Hypothalamus (tissue), 51 donors: Measurements from ENCODE around the gene CCDC142.
"Not testable (repeated sequence)": the region's sequence is repeated elsewhere in the genome, so short reads cannot be mapped to it uniquely, and the experiment has no call there.

ENCODE experiments used
- DNase-seq, 51 donors: peaks; one replicate each; lab custom pipeline; 2025; lab: John Stamatoyannopoulos, UW

The CCDC142 gene

DNA sequence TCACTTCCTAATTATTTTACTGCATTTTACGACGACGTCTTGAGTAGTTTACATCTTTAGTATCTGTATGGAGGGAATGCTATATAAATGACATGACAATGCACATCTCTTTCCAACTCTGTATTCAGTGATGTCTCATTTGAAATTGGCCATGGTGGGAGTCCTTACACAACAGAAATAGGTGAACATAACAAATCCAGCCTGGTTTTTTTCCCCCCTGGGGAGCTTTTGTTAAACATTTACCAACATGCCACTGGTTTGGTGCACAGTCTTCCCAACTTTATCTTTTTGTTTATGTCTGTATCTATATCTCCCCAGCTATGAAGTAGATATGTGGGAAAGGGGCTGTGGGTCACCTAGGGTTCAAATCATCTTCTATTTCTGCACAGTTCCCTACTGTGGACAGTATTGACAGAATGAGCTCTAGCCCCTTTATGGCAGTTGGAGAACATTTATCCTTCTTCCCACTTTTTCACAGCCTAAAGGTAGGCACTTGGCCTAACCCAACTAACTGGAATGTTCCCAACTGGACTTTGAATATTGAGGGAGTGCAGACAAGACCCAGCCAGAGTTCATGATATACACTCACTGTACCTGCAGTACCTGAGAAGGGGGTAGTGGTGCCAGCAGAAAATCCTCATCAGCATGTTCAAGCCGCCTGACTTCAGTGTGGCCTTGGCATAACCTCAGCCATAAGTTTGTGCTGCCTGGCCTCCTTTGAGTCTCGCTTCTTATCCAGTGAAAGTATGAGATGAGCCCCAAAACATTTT is 35.4 kb downstream of the CCDC142 start:
- no peak for DNase-seq

DNA sequence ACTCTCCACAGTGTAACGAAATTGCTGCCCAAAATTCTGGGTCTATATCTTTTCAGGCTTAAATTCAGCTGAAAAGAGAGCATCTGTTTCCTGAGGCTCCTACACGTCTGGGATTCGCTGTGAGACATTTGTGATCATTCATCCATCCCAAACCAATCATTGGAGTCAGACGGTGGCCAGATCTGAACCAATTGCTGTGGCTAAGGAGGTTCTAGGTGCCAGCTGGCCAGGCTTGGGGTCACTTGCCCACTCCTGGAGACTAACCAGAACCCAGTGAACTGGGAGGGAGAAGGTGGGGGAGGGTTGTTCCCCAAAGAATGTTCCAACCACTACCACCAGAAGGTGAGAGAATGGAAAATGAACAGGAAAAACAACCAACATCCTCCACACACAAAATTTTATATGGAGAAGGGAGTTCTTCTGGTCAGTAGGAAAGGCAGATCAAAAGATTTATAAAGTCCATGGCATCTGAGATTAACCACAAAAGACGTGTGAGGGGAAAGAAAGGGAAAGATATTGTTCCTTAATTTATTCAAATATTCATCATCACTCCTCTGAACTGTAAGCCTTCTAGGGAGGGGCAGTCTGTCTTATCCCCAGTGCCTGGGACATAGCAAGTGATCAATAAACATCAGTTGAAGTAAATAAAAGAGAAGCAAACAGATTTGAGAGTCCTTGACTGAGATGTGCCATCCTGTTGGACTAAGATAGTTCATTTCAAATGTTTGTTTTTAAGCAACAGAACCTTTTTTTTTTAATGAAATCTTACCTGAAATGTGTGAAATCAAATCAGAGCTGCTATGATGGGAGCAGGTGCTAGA is 38.1 kb downstream of the CCDC142 start:
- no peak for DNase-seq

DNA sequence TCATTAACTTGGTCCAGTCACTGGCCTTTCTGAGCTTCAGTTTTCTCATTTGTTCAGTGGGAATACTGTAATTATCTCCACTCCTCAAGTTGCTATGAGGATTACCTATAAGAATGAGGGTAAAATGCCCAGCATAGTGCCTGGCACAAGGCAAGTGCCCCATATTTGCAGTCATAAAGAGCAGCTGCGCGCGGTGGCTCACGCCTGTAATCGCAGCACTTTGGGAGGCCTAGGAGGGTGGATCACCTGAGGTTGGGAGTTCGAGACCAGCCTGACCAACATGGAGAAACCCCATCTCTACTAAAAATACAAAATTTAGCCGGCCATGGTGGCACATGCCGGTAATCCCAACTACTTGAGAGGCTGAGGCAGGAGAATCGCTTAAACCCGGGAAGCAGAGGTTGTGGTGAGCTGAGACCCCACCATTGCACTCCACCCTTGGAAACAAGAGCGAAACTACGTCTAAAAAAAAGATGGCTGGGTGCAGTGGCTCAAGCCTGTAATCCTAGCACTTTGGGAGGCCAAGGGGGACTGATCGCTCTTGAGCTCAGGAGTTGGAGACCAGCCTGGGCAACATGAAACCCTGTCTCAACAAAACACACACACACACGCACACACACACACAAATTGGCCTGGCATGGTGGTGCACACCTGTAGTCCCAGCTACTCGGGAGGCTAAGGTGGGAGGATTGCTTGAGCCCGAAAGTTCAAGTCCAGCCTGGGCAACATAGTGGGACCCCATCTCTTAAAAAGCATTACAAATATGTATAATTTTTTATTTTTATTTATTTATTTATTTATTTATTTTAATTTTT is 40.1 kb downstream of the CCDC142 start:
- not testable (repeated sequence) for DNase-seq

DNA sequence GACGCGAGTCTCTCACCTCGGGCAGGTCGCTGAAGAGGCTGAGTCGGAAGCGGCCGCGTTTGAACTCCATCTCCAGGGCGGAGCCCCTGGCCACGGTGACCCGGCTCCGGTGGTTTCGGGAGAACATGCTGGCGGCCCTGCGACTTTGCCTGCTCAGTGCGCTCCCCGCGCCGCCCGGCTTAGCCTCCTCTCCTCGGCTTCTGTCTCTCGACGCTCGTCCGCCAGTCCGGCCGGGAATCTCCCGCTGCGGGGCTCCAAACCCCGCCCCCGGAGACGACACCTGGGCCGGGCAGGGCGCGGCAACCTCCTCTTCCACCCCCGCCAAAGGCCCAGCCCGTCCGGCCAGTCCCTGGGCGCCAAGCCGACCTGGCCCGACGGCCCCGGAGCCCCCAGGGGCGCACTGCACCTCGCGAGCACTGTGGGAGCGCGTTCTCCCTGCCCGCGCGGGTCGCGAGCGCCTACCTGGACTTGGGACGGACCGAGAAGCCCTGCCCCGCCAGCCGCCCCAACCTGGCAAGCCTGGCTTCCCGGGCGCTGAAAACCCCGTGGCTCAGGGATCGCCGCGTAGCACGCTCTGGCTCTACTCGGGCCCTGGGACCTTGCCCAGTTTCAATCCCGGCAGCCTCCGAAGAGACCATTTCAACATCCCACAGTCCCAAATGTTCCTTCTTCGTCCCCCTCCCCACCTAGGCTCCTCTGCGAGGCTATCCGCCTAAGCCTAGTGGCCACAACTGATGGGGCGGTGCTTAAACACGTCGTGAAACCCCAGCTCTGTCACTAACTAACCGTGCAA is 40.9 kb downstream of the CCDC142 start, which contains the start of gene RTKN:
Gene RTKN (minus strand): TSS at position 248 of the 793 bp plus-strand sequence. CDS start 121 bp downstream, at position 127.
- peak in 6 of 51 donors; percentile 16 to 55 (median 26) for DNase-seq

DNA sequence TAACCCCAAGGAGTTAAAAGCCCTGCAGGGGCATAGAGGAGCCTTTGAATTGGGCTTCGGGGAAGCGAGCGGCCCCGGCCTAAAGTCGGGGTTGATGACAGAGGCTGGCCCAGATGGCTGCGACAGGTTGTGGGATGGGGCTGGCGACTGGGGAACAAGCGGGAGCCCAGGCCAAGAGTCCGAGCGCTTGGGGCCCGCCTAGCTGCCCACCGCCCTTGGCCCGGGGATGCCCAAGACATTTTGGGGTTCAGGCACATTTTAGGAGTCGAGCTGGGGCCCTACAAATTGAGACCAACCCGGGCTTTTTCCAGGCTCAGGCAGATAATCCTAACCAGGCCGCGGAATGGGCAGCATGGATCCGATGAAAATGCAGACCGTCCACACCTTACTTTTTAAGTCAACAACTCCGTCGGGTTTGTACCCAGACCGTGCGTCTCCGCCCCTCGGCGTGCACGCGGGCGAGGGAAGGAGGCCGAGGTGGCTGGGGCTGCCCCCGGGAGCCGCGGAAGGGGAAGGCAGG is 41.6 kb downstream of the CCDC142 start:
- peak in 12 of 51 donors; percentile 19 to 62 (median 41) for DNase-seq

DNA sequence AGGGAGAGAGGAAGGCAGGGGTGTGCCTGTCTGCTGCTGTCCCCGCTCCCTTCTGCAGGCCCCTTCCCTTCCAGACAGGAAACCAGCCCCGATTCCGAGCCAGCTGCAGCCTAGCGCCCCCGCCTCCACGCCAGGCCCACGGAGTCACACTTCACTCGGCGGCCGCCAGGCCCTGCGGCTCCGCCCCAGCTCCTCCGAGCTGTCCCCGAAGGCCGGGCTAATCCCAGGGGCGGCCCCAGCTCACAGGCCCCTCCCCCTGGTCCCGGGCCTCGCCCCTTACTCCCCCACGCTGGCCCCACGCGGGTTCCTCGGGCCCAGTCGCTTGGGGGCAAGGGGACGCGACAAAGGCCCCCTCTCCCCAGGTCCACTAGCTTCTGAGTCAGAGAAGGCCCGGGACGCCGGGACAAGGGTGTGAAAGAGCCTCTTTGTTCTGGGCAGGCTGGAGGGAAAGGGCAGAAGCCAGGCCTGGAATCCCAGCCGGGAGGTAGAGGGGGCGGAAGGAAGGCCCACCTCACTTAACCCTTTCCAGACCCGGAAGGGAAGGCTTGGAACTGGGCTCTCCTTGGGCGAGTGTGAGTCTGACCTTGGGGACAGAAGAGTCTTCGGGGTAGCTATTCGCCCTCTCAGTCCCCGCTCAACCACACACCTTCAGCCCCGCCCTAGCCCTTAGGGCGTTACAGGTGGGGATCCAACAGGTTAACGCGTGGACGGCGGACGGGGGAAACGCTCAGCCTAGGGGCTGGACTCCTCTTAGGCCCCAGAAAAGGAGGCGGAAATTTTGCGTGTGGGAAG is 42.2 kb downstream of the CCDC142 start:
- DNase-seq: peak; percentile 33 to 96 (median 86)

DNA sequence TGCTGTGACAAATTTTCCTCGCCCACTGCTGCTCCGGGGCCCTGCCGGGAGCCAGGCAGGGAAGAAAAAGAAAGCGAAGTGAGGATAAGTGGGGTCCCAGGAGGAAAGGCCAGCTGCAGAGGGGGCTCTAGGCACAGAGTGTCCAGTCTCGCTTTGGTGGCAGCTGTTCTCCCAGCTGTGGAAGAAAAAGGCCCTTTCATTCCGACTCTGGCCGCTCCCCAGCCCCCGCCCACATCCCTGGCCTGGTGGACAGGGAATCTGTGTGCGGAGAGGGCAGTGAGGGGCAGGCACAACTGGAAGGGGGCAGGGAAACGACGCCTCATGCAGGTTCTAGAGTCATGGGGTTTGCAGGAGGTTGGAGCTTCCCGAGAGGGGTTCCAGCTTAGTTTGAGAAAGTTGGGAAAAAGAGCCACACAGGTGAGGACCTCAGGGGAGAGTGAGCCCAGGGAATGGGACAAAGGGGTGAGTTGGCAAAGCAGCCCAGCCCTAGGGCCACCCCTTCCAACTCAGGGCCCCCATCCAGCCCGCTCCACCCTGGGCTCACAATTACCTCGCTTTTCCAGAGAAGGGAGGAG is 42.9 kb downstream of the CCDC142 start:
- peak in 50 of 51 donors; percentile 14 to 94 (median 82) for DNase-seq

DNA sequence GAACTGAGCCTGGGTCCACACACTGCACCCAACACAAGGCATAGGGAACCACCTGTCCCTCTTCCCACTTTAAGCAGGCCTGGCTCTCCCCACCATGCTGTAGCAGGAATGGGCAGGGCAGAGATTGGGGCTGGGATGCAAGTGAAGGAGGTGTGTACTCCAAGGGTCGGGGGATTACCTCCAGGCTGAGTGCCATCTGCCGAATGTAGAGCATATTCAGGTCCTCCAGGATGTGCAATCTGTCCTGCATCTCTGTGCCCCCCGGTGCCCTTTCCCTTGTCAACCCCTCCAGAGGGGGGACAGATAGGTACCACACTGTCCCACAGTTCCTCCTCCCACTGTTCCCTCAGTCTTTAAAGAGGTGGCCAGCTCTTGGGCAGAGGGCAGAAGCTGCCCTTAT is 43.4 kb downstream of the CCDC142 start:
- peak in 2 of 51 donors; percentile 46 to 62 for DNase-seq

DNA sequence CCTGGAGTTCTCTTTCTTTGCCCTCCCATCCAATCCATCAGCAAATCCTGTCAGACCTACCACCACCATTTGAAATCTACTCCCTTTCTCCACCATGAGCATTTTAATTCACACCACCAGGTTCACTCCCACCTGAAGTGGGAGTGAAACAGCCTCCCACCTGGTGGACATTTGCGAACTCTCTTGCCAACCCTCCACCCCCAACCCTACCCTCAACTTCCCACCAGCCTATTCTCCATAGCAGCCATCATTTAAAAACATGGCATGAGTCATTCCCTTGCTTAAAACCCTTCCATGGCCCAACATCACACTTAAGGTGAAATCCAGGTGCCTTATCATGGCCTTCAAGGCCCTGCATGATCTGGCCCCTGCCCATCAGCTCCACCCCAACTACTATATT is 44.5 kb downstream of the CCDC142 start:
- DNase-seq: no peak

DNA sequence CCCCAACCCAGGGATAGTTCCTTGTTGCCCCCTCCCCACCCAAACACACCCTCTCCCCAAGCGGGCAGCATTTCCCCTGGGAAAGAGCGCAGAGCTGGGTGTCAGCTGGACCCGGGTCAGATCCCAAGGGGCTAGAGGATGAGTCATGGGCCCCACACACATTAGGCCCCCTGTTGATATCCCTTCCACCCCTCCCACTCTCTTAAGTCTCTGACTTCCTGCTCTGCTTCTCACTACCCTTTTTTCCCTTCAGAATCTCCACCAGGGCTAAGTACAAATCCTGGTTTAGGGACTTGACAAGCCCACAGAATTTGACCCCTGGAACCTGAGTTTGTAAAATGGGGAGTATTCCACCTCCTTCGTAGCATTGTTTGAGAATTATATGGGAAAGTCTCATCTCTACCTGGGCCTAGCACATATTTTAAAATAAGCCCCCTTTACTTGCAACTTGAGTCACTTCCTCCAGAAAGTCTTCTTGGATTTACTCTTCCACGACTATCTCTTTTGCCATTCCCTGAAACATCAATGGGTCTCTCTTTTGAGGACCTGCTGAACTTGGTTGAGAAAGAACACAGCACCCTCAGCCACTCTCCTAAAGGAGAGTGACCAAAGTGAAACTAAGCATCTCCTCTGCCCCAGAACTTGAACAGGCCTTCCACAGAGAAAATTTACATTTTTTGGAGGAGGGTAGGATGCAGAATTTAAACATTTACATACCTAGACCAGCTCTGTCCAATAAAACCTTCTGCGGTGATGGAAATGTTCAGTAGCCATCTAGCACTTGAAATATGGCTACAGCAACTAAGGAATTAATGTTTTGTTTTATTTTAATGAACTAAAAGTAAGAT is 45.7 kb downstream of the CCDC142 start:
- no peak for DNase-seq

DNA sequence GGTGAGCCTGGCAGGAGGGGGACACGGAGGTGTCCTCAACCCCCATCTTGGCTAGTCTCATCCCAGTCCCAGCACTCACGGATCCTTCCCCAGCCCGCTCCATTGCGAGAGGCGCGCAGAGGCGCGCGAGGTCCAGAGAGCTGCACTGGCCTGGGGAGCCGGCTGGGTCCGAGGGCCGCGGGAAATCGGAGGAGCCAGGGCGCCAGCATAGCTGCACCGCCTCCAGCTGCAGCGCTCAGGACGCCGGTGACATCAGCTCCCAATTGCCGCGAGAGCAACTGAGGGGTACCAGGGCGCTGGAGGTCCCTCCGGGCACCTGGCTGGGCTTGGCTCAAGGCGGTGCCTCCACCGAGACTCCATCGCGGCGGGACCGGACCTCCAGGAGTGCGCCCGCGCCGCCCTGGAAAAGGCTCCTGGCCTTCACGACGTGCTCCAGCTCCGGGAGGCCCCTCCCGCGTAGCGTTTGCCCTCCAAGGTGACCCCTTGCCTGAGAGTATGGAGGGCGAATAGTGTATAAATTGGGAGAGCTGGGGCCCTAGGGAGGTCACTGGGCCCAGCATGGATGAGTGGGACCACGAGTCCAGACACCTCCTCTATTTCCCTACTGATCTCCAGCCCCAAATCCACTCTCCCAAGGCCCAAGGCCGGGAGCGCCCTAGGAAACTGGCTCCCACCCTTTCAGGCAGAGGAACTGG is 46.5 kb downstream of the CCDC142 start:
- DNase-seq: no peak

DNA sequence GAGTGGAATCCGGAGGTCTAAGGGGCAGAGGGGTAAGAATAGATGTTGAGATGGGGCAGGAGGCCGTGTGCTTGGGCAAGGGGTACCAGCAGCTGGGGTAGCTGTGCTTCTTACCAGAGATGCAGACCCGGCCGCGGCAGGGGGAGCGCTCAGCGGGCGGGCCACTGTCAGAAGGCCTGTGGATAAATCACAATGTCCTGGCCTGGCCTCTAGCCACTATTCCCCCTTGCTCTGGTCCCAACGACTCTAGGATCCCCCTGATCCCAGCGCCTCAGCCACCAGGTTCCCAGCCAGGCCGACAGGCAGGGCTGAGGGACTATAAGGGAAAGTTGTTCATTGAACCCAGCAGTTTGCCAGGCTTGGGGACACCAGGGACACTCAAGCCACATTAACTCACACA is 52.3 kb downstream of the CCDC142 start:
- DNase-seq: no peak

DNA sequence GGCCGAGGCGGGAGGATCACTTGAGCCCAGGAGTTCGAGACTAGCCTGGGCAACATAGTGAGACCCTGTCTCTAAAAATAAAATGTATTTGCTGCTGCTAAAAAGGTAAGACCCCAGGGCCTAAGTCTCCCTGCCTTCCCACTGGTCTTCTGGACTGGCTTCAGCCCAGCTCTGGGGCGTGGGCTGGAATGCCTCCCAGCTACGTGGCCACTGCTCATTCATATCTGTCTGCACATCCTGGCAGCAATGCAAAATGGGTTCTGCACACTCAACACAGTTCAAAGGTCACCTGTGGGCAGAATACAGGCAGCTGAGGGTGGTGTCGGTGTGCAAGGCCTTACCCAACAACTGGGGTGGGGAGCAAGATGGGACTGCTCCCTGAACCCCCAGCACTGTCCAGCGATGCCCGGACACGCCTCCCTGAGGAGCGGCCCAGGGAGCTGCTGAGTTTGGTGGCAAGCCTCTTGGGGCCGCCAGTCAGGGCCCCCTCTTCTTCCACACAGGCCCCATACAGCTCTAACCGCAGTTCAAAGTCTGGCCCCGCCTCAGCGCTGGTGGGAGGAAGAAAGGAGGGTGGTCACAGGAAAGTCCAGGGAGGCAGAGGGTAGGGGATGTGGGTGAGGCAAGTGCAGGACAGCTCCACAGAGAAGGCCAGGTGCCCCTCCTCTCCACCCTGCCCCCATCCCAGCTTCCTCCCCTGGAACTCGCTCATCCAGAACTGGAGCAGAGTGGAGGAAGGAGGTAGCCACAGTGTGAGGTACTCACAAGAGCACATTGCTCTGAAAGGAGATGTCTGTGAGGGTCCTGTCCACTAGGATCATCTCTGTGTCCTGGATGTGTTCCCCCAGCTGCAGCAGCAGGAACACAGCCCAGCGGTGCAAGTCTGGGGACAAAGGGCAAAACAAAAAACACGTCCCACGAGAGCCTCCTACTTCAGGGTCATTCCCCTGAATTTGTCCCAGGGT is 53.0 kb downstream of the CCDC142 start:
- DNase-seq: no peak

DNA sequence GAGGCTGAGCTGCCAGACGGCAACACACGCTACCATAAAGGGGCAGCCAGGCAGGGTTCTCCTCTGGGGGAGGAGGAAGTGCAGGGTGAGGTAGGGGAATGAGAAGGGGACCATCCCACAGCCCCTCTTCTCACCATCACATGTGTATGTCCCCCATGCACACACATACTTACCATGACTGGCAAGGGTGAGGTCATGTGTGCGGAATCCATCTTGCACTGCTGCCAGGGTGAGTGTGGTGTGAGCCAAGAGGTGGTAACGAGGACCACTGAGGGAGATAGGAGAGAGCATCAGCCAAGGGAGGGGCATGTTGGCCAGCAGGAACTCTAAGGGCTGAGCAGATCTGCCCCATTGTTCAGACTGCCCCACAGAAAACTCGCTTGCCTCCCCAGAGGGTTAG is 54.1 kb downstream of the CCDC142 start:
- no peak for DNase-seq

DNA sequence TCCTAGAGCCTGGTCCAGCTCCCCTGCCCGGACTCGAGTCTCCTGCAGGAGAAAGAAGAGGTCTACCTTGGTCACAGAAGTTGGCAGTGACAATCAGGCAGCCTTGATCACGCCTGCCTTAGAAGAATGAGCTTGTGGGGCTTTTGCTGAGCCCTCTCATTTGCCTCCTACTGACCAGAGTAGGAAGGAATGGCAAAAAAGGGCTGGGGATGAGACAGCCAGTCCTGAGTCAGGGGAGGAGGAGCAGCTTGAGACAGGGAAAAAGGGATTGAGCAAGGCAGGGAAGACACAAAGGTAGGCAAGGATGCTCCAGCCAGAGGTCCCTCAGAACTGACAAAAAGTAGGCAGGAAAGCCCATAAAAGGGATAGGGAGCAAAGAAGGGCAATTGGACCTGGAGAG is 55.2 kb downstream of the CCDC142 start:
- DNase-seq: no peak
